ENCODE results near the gene TAF1B.

GRCh38 chr2:9982248-9982647 lies 139.0 kb downstream of the TAF1B start:
- TF ChIP-seq CTCF (IDR thresholded peaks at IDR 0.05) (no peak), EZH2 (IDR thresholded peaks at IDR 0.05) (no peak)

All from neural progenitor cell (in vitro differentiated cells).